Measurements from ENCODE around the gene APPBP2.

DNA sequence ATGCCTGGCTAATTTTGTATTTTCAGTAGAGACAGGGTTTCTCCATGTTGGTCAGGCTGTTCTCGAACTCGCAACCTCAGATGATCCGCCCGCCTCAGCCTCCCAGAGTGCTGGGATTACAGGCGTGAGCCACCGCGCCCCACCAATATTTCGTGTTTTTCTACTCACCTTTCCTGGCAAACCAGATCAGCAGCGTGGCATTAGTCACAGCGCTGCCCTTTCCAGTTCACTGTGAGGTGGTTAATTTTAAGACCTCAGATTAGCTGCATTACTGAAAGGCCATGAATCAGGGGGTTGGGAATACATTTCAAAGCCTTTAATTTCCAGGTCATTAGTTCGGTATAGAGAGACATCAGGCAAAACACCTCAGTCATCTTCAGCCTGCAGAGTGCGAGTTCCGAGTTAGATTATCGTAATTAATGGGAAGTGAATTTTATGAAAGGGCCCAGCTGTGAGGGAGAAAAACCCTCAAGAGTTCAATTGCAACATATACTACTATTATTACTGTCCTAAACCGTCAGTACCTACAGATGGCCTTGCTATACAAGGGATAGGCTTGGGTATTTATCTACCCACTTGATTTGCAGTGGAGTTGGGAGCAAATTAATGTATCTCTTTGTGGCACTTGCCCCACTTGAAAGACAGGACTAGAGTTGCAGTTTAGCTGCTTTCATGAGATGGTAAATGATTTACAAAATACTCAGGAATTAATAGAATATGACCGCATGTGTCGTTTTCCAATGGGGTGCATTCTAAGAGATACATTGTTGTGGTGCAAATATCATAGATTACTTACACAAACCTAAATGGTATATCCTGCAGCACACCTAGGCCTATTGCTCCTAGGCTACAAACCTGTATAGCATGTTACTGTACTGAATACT, 132.0 kb downstream of the APPBP2 start:
- TF ChIP-seq, protein P1, sequence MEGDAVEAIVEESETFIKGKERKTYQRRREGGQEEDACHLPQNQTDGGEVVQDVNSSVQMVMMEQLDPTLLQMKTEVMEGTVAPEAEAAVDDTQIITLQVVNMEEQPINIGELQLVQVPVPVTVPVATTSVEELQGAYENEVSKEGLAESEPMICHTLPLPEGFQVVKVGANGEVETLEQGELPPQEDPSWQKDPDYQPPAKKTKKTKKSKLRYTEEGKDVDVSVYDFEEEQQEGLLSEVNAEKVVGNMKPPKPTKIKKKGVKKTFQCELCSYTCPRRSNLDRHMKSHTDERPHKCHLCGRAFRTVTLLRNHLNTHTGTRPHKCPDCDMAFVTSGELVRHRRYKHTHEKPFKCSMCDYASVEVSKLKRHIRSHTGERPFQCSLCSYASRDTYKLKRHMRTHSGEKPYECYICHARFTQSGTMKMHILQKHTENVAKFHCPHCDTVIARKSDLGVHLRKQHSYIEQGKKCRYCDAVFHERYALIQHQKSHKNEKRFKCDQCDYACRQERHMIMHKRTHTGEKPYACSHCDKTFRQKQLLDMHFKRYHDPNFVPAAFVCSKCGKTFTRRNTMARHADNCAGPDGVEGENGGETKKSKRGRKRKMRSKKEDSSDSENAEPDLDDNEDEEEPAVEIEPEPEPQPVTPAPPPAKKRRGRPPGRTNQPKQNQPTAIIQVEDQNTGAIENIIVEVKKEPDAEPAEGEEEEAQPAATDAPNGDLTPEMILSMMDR (conservative IDR thresholded peaks at IDR 0.05): no peak
- TF ChIP-seq EZH2 (IDR thresholded peaks at IDR 0.05; ENCODE audit: low read depth): no peak

Data from PC-9 (cell line).